ENCODE measurements around the gene FOXC2.
"Not testable (repeated sequence)": the region's sequence is repeated elsewhere in the genome, so short reads cannot be mapped to it uniquely, and the experiment has no call there.

Gene FOXC2

GRCh38 chr16:86575095-86575685 lies 8.6 kb downstream of the FOXC2 start:
- DNase-seq, result no peak

GRCh38 chr16:86575754-86576557 lies 9.3 kb downstream of the FOXC2 start:
- no peak for DNase-seq

GRCh38 chr16:86576591-86577313 lies 10.1 kb downstream of the FOXC2 start:
- no peak for DNase-seq

GRCh38 chr16:86577314-86577971 lies 10.8 kb downstream of the FOXC2 start:
- no peak for DNase-seq

GRCh38 chr16:86578061-86578599 lies 11.5 kb downstream of the FOXC2 start, which contains the start of gene FOXL1:
FOXL1 (plus strand) TSS chr16:86578549; CDS start chr16:86578724, 175 bp downstream.
- no peak for DNase-seq

GRCh38 chr16:86578611-86579267 lies 12.1 kb downstream of the FOXC2 start:
- DNase-seq, result no peak

- no peak for DNase-seq
Observed at GRCh38 chr16:86579268-86580062, 12.8 kb downstream of the FOXC2 start.

GRCh38 chr16:86580063-86580790 lies 13.6 kb downstream of the FOXC2 start:
- no peak for DNase-seq

- no peak for DNase-seq
Observed at GRCh38 chr16:86580791-86581170, 14.2 kb downstream of the FOXC2 start.

- no peak for DNase-seq
Observed at GRCh38 chr16:86581458-86581857, 14.8 kb downstream of the FOXC2 start.

GRCh38 chr16:86584071-86584685 lies 17.5 kb downstream of the FOXC2 start:
- DNase-seq, result no peak

- DNase-seq, result no peak
Observed at GRCh38 chr16:86584726-86585721, 18.4 kb downstream of the FOXC2 start.

GRCh38 chr16:86585821-86586611 lies 19.4 kb downstream of the FOXC2 start:
- DNase-seq, result no peak

- DNase-seq, result no peak
Observed at GRCh38 chr16:86587487-86587886, 20.9 kb downstream of the FOXC2 start.

- DNase-seq, result not testable (repeated sequence)
Observed at GRCh38 chr16:86587955-86588354, 21.3 kb downstream of the FOXC2 start.

GRCh38 chr16:86590501-86591144 lies 24.0 kb downstream of the FOXC2 start:
- DNase-seq, result no peak

- DNase-seq, result no peak
Observed at GRCh38 chr16:86591270-86591669, 24.6 kb downstream of the FOXC2 start.

Data from activated effector memory CD4-positive, alpha-beta T cell treated with Interleukin-2 at 50 U/mL for 16 hours (primary cell).